ACC112 (cell line): Measurements from ENCODE around the gene AKR1B1.
A peak's percentile ranks its signal among the peaks of the same experiment; 100 is the strongest.

Experiments used
- H2AFZ ChIP-seq: fragments of 200-600 bp; sonication (generic); one replicate; pipeline ENCODE4 v1.6.0; 2017; ENCODE audit warnings: antibody characterized with exemption, low read length; ENCODE audit not compliant: unreplicated experiment
- H3K27ac ChIP-seq: fragments of 200-600 bp; sonication (generic); 2 replicates; pipeline ENCODE4 v1.5.1; 2014; ENCODE audit warnings: low read depth, mild to moderate bottlenecking, antibody characterized with exemption, low read length, moderate library complexity
- H3K27me3 ChIP-seq: fragments of 200-600 bp; sonication (generic); 2 replicates; pipeline ENCODE4 v1.6.1; 2014; ENCODE audit warnings: mild to moderate bottlenecking, antibody characterized with exemption, low read length, moderate library complexity, mixed read lengths; ENCODE audit not compliant: insufficient read depth
- H3K36me3 ChIP-seq: fragments of 200-600 bp; sonication (generic); 2 replicates; pipeline ENCODE4 v1.6.1; 2016; ENCODE audit warnings: mild to moderate bottlenecking, antibody characterized with exemption, low read length, moderate library complexity, mixed read lengths; ENCODE audit not compliant: insufficient read depth
- H3K4me1 ChIP-seq: fragments of 200-600 bp; sonication (generic); one replicate; pipeline ENCODE4 v1.6.1; 2016; ENCODE audit warnings: low read length, mixed read lengths; ENCODE audit not compliant: insufficient read depth, unreplicated experiment, control insufficient read depth
- H3K4me3 ChIP-seq: fragments of 200-600 bp; sonication (generic); 2 replicates; pipeline ENCODE4 v1.5.1; 2014; ENCODE audit warnings: mild to moderate bottlenecking, low read depth, low read length
- H3K79me2 ChIP-seq: fragments of 200-600 bp; sonication (generic); one replicate; pipeline ENCODE4 v1.6.0; 2016; ENCODE audit warnings: low read length; ENCODE audit not compliant: control insufficient read depth, unreplicated experiment, insufficient read depth

Gene AKR1B1

GRCh38 chr7:134435161-134435920 lies 23.6 kb downstream of the AKR1B1 start:
- peaks cover 31% of the 10 kb centered on the region for H3K4me1 ChIP-seq
- H2AFZ ChIP-seq, result peak overlapping the region; percentile 81
- H3K4me3 ChIP-seq, result no peak overlapping the region
- no peaks in the 10 kb centered on the region for H3K27me3 ChIP-seq
- no peaks in the 10 kb centered on the region for H3K79me2 ChIP-seq
- peaks cover under 1% of the 10 kb centered on the region for H3K36me3 ChIP-seq
- H3K27ac ChIP-seq, result peak overlapping the region; percentile 60

GRCh38 chr7:134434701-134435100 lies 24.2 kb downstream of the AKR1B1 start:
- H3K36me3 ChIP-seq, result no peaks in the 10 kb centered on the region
- H3K27ac ChIP-seq, result peak overlapping the region; percentile 60
- H3K27me3 ChIP-seq, result no peaks in the 10 kb centered on the region
- peak overlapping the region; percentile 81 for H2AFZ ChIP-seq
- peaks cover 31% of the 10 kb centered on the region for H3K4me1 ChIP-seq
- no peaks in the 10 kb centered on the region for H3K79me2 ChIP-seq
- H3K4me3 ChIP-seq, result no peak overlapping the region

- H2AFZ ChIP-seq, result peak overlapping the region; percentile 52
- no peaks in the 10 kb centered on the region for H3K79me2 ChIP-seq
- no peak overlapping the region for H3K4me3 ChIP-seq
- H3K27ac ChIP-seq, result no peak overlapping the region
- no peaks in the 10 kb centered on the region for H3K27me3 ChIP-seq
- H3K4me1 ChIP-seq, result peaks cover 31% of the 10 kb centered on the region
- no peaks in the 10 kb centered on the region for H3K36me3 ChIP-seq
Measured at GRCh38 chr7:134433430-134433829, 25.5 kb downstream of the AKR1B1 start.

- peak overlapping the region; percentile 84 for H2AFZ ChIP-seq
- H3K27me3 ChIP-seq, result no peaks in the 10 kb centered on the region
- no peaks in the 10 kb centered on the region for H3K36me3 ChIP-seq
- H3K4me3 ChIP-seq, result peak overlapping the region; percentile 73
- H3K79me2 ChIP-seq, result no peaks in the 10 kb centered on the region
- peaks cover 31% of the 10 kb centered on the region for H3K4me1 ChIP-seq
- H3K27ac ChIP-seq, result peak overlapping the region; percentile 65
Measured at GRCh38 chr7:134432296-134433152, 26.4 kb downstream of the AKR1B1 start.

- peak overlapping the region; percentile 73 for H3K4me3 ChIP-seq
- H2AFZ ChIP-seq, result peak overlapping the region; percentile 31
- H3K4me1 ChIP-seq, result peaks cover 31% of the 10 kb centered on the region
- H3K27me3 ChIP-seq, result no peaks in the 10 kb centered on the region
- no peak overlapping the region for H3K27ac ChIP-seq
- H3K36me3 ChIP-seq, result no peaks in the 10 kb centered on the region
- no peaks in the 10 kb centered on the region for H3K79me2 ChIP-seq
Measured at GRCh38 chr7:134431815-134432214, 27.1 kb downstream of the AKR1B1 start.

GRCh38 chr7:134429481-134429880 lies 29.4 kb downstream of the AKR1B1 start:
- H3K36me3 ChIP-seq, result no peaks in the 10 kb centered on the region
- H3K4me1 ChIP-seq, result peaks cover 18% of the 10 kb centered on the region
- no peaks in the 10 kb centered on the region for H3K79me2 ChIP-seq
- no peak overlapping the region for H2AFZ ChIP-seq
- H3K27me3 ChIP-seq, result no peaks in the 10 kb centered on the region
- H3K4me3 ChIP-seq, result no peak overlapping the region
- H3K27ac ChIP-seq, result no peak overlapping the region

GRCh38 chr7:134428942-134429341 lies 30.0 kb downstream of the AKR1B1 start:
- H3K79me2 ChIP-seq, result no peaks in the 10 kb centered on the region
- no peaks in the 10 kb centered on the region for H3K27me3 ChIP-seq
- no peak overlapping the region for H2AFZ ChIP-seq
- no peaks in the 10 kb centered on the region for H3K36me3 ChIP-seq
- H3K4me1 ChIP-seq, result peaks cover 13% of the 10 kb centered on the region
- H3K27ac ChIP-seq, result no peak overlapping the region
- H3K4me3 ChIP-seq, result no peak overlapping the region

- Histone ChIP-seq H2AFZ (no peak overlapping the region), H3K4me3 (no peak overlapping the region), H3K27me3 (no peaks in the 10 kb centered on the region), H3K36me3 (no peaks in the 10 kb centered on the region), H3K27ac (no peak overlapping the region), H3K4me1 (peaks cover 6% of the 10 kb centered on the region), H3K79me2 (no peaks in the 10 kb centered on the region)
Measured at GRCh38 chr7:134427896-134428295, 31.0 kb downstream of the AKR1B1 start.

GRCh38 chr7:134425777-134426176 lies 33.1 kb downstream of the AKR1B1 start:
- Histone ChIP-seq H2AFZ (no peak overlapping the region), H3K4me3 (no peak overlapping the region), H3K4me1 (peaks cover 15% of the 10 kb centered on the region), H3K27me3 (no peaks in the 10 kb centered on the region), H3K36me3 (no peaks in the 10 kb centered on the region), H3K27ac (no peak overlapping the region), H3K79me2 (no peaks in the 10 kb centered on the region)

GRCh38 chr7:134422638-134423037 lies 36.3 kb downstream of the AKR1B1 start:
- no peaks in the 10 kb centered on the region for H3K79me2 ChIP-seq
- H3K27me3 ChIP-seq, result no peaks in the 10 kb centered on the region
- no peak overlapping the region for H3K27ac ChIP-seq
- no peaks in the 10 kb centered on the region for H3K36me3 ChIP-seq
- H2AFZ ChIP-seq, result no peak overlapping the region
- no peak overlapping the region for H3K4me3 ChIP-seq
- H3K4me1 ChIP-seq, result peaks cover 25% of the 10 kb centered on the region
